ENCODE measurements around the gene TFF2. TPM values are rescaled to one million over a fixed set of nuclear protein-coding genes. Genes with fewer than 3 reads are reported as not detected.

Gene TFF2
- total and polyA plus RNA-seq, 2 donors from 2014 or later, result not detected

DNA sequence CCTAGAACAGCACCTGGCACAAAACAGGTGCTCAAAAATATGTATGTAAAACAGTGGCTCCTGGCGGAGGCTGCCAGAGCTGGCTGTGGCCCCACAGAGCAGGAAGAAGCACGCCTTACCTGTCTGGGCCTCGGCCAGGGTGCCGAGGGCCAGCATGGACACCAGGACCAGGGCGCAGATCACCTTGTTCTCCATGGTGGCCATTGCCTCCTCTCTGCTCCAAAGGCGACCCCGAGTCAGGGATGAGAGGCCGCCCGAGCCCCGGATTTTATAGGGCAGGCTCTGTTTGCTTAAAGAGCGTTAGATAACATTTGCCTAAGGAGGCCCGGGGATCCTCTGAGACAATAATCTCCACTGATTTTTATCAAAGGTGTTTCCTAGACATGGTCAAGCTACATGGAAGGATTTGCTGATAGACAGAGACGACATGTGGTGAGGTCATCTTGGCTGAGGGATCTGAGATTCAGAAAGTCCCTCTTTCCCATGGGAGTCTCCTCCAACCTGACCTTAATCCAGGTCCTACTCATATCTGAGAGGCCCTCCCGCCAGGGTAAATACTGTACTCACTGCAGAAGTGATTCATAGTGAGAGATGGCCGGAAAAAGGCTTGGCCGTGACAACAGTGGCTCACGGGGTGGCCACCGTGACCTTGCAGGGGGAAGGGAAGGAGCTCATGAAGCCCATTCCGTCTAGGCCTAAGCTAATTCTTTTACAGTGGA is 15.7 kb upstream of the TFF2 start, which contains the start of gene TFF1:
TFF1 (minus strand) TSS at position 244 of the 719 bp plus-strand sequence; CDS start at position 204, 40 bp downstream.
- Histone ChIP-seq H3K9ac (ENCODE audit: low read length in 3 of 3) (no peak within 1 kb of the TSS), H3K27ac (ENCODE audit: low read depth in 2 of 2, low read length in 2 of 2) (no peak within 1 kb of the TSS), H3K4me1 (ENCODE audit: control insufficient read depth in 2 of 3, insufficient read depth in 2 of 3, low read depth in 1 of 3, low read length in 3 of 3) (no peaks in the 10 kb centered on the region), H3K27me3 (ENCODE audit: control insufficient read depth, insufficient read depth, low read length) (no peaks in the 10 kb centered on the region), H3K4me3 (ENCODE audit: low read length in 3 of 3) (no peak within 1 kb of the TSS), H3K36me3 (ENCODE audit: control insufficient read depth in 2 of 3, insufficient read depth in 3 of 3, low read length in 3 of 3) (no peaks in the 10 kb centered on the region), H3K9me3 (ENCODE audit: control insufficient read depth in 2 of 3, insufficient read depth in 1 of 3, low read length in 3 of 3) (no peaks in the 10 kb centered on the region)
- FAIRE-seq (no peak), DNase-seq (no peak)
- intact Hi-C loops (cut with DNase I), result no loop called here
- TF ChIP-seq CTCF (IDR thresholded peaks at IDR 0.05; ENCODE audit: borderline replicate concordance, extremely low read depth, insufficient read depth), result no peak

- H3K27ac ChIP-seq (ENCODE audit: low read depth in 2 of 2, low read length in 2 of 2), result no peak overlapping the region
Measured at GRCh38 chr21:42365770-42366169, 15.0 kb upstream of the TFF2 start.

GRCh38 chr21:42364304-42364865 is 13.6 kb upstream of the TFF2 start:
- no peaks in the 10 kb centered on the region for H3K27me3 ChIP-seq (ENCODE audit: control insufficient read depth, insufficient read depth, low read length)
- intact Hi-C loops (cut with DNase I), result no loop called here
- H3K4me1 ChIP-seq (ENCODE audit: control insufficient read depth in 2 of 3, insufficient read depth in 2 of 3, low read depth in 1 of 3, low read length in 3 of 3), result no peaks in the 10 kb centered on the region
- no peak for FAIRE-seq
- no peaks in the 10 kb centered on the region for H3K9me3 ChIP-seq (ENCODE audit: control insufficient read depth in 2 of 3, insufficient read depth in 1 of 3, low read length in 3 of 3)
- no peak overlapping the region for H3K27ac ChIP-seq (ENCODE audit: low read depth in 2 of 2, low read length in 2 of 2)
- no peak for TF ChIP-seq CTCF (IDR thresholded peaks at IDR 0.05; ENCODE audit: borderline replicate concordance, extremely low read depth, insufficient read depth)
- no peak overlapping the region for H3K4me3 ChIP-seq (ENCODE audit: low read length in 3 of 3)
- H3K9ac ChIP-seq (ENCODE audit: low read length in 3 of 3), result no peak overlapping the region
- no peak for DNase-seq
- no peaks in the 10 kb centered on the region for H3K36me3 ChIP-seq (ENCODE audit: control insufficient read depth in 2 of 3, insufficient read depth in 3 of 3, low read length in 3 of 3)

More at GRCh38 chr21:42365770-42366169, 15.0 kb upstream of the TFF2 start:
- no peak overlapping the region for H3K4me3 ChIP-seq (ENCODE audit: low read length in 3 of 3)
- H3K4me1 ChIP-seq (ENCODE audit: control insufficient read depth in 2 of 3, insufficient read depth in 2 of 3, low read depth in 1 of 3, low read length in 3 of 3), result no peaks in the 10 kb centered on the region
- no peak overlapping the region for H3K9ac ChIP-seq (ENCODE audit: low read length in 3 of 3)
- H3K36me3 ChIP-seq (ENCODE audit: control insufficient read depth in 2 of 3, insufficient read depth in 3 of 3, low read length in 3 of 3), result no peaks in the 10 kb centered on the region
- FAIRE-seq (no peak), DNase-seq (peak in 1 of 5 donors; percentile 26)
- H3K27me3 ChIP-seq (ENCODE audit: control insufficient read depth, insufficient read depth, low read length), result no peaks in the 10 kb centered on the region
- no peak for TF ChIP-seq CTCF (IDR thresholded peaks at IDR 0.05; ENCODE audit: borderline replicate concordance, extremely low read depth, insufficient read depth)
- H3K9me3 ChIP-seq (ENCODE audit: control insufficient read depth in 2 of 3, insufficient read depth in 1 of 3, low read length in 3 of 3), result no peaks in the 10 kb centered on the region
- intact Hi-C loops (cut with DNase I), result no loop called here

All from kidney (tissue), 14 donors.